Measurements from ENCODE around the gene CSTF3. TPM values are rescaled to one million over a fixed set of nuclear protein-coding genes. Genes with fewer than 3 reads are reported as not detected.

CSTF3 gene
- total and polyA plus RNA-seq, 9 of the 15 experiments (the other 6 are each of a cell fraction or from before 2014, with no cell fraction given) = 37.0 to 111 (median 61.0) TPM

DNA sequence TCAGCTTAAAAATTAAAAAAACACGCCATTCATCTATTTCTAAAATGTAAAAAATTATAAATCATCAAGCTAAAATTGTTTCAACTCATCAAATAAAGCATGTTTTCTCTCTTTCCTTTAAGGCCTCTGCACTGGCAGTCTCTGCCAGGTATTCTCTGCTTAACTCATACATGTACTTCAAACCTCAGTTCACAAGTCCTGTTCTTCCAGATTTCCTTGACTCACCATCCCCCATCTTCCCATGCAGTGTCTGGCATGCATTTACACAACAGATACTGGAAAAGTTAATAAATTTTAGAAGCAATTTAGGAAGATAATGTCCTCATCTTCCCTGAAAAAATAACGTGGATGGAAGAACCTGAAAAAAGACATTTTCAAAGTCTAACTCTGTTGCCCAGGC, 32.5 kb downstream of the CSTF3 start:
- H3K27me3 ChIP-seq (ENCODE audit: control insufficient read depth in 2 of 2, insufficient read depth in 2 of 2, low read length in 2 of 2) = no peaks in the 10 kb centered on the region
- H3K79me2 ChIP-seq (ENCODE audit: control insufficient read depth, insufficient read depth, low read length) = no peaks in the 10 kb centered on the region
- H3K4me2 ChIP-seq (ENCODE audit: insufficient read depth, low read length) = no peak overlapping the region
- TF ChIP-seq MCM3 (IDR thresholded peaks at IDR 0.05) = no peak
- TF ChIP-seq SMARCE1 (IDR thresholded peaks at IDR 0.05) = no peak
- TF ChIP-seq TCF7L2 (IDR thresholded peaks at IDR 0.05; ENCODE audit: low read depth, low read length) = no peak
- no peak for TF ChIP-seq ZNF24 (IDR thresholded peaks at IDR 0.05)
- no peak for TF ChIP-seq ZBTB8A (IDR thresholded peaks at IDR 0.05; ENCODE audit: partially characterized antibody)
- TF ChIP-seq NFE2L1 (tag; IDR thresholded peaks at IDR 0.05; ENCODE audit: borderline replicate concordance, low read depth) = no peak
- no peak for TF ChIP-seq JUN (IDR thresholded peaks at IDR 0.05; ENCODE audit: borderline replicate concordance, low read depth, low read length)
- TF ChIP-seq JUN (CRISPR knock-in tag; IDR thresholded peaks at IDR 0.05; ENCODE audit: borderline replicate concordance) = no peak
- 76% methylated on average over 2 of the region's 2 CpGs for WGBS (ENCODE audit: insufficient coverage, low coverage, missing lambda C conversion rate)
- H3K36me3 ChIP-seq (ENCODE audit: control insufficient read depth, insufficient read depth, low read length) = peaks cover 22% of the 10 kb centered on the region; the same call in 1 of the 3 replicates
- DNase-seq (ENCODE audit: extremely low read depth in 1 of 4, low spot score in 3 of 4) (no peak), ATAC-seq (no peak), FAIRE-seq (no peak)
- no peaks in the 10 kb centered on the region for H3K9me3 ChIP-seq (replicated peaks; ENCODE audit: control insufficient read depth, insufficient read depth, low read depth, low read length)
- POLR2A ChIA-PET = interaction anchor here (1.6 kb wide), 1 partner anchor 11 kb away, joined by 3 read pairs; no protein-coding TSS in a partner anchor
- H2AFZ ChIP-seq (ENCODE audit: low read depth, low read length) = no peak overlapping the region
- H4K20me1 ChIP-seq (replicated peaks; ENCODE audit: control insufficient read depth, insufficient read depth, low read length) = no peaks in the 10 kb centered on the region
- H3K9ac ChIP-seq (ENCODE audit: insufficient read depth in 1 of 2, low read depth in 2 of 2, low read length in 2 of 2) = no peak overlapping the region
- no peak overlapping the region for H3K4me3 ChIP-seq
- no peaks in the 10 kb centered on the region for H3K4me1 ChIP-seq (replicated peaks in 1 of 2; ENCODE audit: control insufficient read depth in 2 of 2, insufficient read depth in 2 of 2, low read length in 2 of 2)
- no peak overlapping the region for H3K27ac ChIP-seq (ENCODE audit: extremely low read depth, low read depth, low read length)
- intact Hi-C loops (cut with micrococcal nuclease) (no loop called here), in situ Hi-C loops (cut with MboI) (no loop called here)
- CTCF ChIA-PET (ENCODE audit: low intra/inter-chr PET ratio) = no interaction called here
- BruUV-seq (replicated peaks) = no TSS peak
- H3K9me1 ChIP-seq (ENCODE audit: control insufficient read depth, insufficient read depth, low read length) = no peaks in the 10 kb centered on the region

DNA sequence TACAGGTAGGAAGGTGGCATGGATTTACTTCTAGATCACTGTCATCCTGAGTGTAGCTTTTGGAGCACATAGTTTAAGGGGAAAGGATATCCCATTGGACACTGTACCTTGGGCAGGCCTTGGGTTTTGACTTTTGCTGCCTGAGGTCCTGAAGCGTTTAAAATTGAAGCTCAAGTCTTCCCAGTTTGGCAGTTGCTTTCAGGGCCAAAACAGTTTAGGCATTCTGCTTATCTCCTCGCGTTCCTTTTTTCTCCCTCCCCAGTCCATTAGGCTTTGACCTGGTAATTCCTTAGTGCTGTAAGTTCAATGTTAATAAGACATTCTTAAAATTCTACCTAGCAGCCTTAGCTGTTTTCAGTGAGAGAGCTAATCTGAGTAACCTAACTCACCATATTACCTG, 35.7 kb downstream of the CSTF3 start:
- in situ Hi-C loops (cut with MboI) = no loop called here
- ChIA-PET POLR2A (interaction anchor here (1.3 to 1.4 kb wide), 2 partner anchors 10 kb away, joined by 3 to 4 read pairs; no protein-coding TSS in a partner anchor), CTCF (ENCODE audit: low intra/inter-chr PET ratio) (no interaction called here)
- Histone ChIP-seq H3K4me1 (replicated peaks in 1 of 2; ENCODE audit: control insufficient read depth in 2 of 2, insufficient read depth in 2 of 2, low read length in 2 of 2) (no peaks in the 10 kb centered on the region), H3K4me3 (no peak overlapping the region), H3K9me3 (replicated peaks; ENCODE audit: control insufficient read depth, insufficient read depth, low read depth, low read length) (no peaks in the 10 kb centered on the region), H3K9ac (ENCODE audit: insufficient read depth in 1 of 2, low read depth in 2 of 2, low read length in 2 of 2) (no peak overlapping the region), H3K27ac (ENCODE audit: extremely low read depth, low read depth, low read length) (no peak overlapping the region), H3K36me3 (ENCODE audit: control insufficient read depth, insufficient read depth, low read length) (peaks cover 13% of the 10 kb centered on the region; the same call in 1 of the 3 replicates), H2AFZ (ENCODE audit: low read depth, low read length) (no peak overlapping the region), H3K79me2 (ENCODE audit: control insufficient read depth, insufficient read depth, low read length) (no peaks in the 10 kb centered on the region), H4K20me1 (replicated peaks; ENCODE audit: control insufficient read depth, insufficient read depth, low read length) (no peaks in the 10 kb centered on the region), H3K9me1 (ENCODE audit: control insufficient read depth, insufficient read depth, low read length) (no peaks in the 10 kb centered on the region), H3K27me3 (ENCODE audit: control insufficient read depth in 2 of 2, insufficient read depth in 2 of 2, low read length in 2 of 2) (no peaks in the 10 kb centered on the region), H3K4me2 (ENCODE audit: insufficient read depth, low read length) (no peak overlapping the region)
- intact Hi-C loops (cut with micrococcal nuclease) = no loop called here
- peak; percentile 43 for ATAC-seq
- TF ChIP-seq SMAD2 (IDR thresholded peaks at IDR 0.05; ENCODE audit: low read depth, low read length) = no peak
- TF ChIP-seq ARID2 (IDR thresholded peaks at IDR 0.05) = no peak
- no peak for TF ChIP-seq NFATC3 (IDR thresholded peaks at IDR 0.05)
- no peak for TF ChIP-seq ZNF184 (CRISPR knock-in tag; IDR thresholded peaks at IDR 0.05)
- no peak for TF ChIP-seq ZC3H11A (IDR thresholded peaks at IDR 0.05; ENCODE audit: low read depth, low read length)
- no peak for TF ChIP-seq HDAC8 (tag; IDR thresholded peaks at IDR 0.05)
- no peak for TF ChIP-seq JUND (IDR thresholded peaks at IDR 0.05; ENCODE audit: borderline replicate concordance, low read depth, low read length)
- TF ChIP-seq JUND (tag; IDR thresholded peaks at IDR 0.05; ENCODE audit: borderline replicate concordance, low read depth, low read length) = no peak
- TF ChIP-seq L3MBTL2 (IDR thresholded peaks at IDR 0.05) = no peak
- TF ChIP-seq, protein P1, sequence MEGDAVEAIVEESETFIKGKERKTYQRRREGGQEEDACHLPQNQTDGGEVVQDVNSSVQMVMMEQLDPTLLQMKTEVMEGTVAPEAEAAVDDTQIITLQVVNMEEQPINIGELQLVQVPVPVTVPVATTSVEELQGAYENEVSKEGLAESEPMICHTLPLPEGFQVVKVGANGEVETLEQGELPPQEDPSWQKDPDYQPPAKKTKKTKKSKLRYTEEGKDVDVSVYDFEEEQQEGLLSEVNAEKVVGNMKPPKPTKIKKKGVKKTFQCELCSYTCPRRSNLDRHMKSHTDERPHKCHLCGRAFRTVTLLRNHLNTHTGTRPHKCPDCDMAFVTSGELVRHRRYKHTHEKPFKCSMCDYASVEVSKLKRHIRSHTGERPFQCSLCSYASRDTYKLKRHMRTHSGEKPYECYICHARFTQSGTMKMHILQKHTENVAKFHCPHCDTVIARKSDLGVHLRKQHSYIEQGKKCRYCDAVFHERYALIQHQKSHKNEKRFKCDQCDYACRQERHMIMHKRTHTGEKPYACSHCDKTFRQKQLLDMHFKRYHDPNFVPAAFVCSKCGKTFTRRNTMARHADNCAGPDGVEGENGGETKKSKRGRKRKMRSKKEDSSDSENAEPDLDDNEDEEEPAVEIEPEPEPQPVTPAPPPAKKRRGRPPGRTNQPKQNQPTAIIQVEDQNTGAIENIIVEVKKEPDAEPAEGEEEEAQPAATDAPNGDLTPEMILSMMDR (IDR thresholded peaks at IDR 0.05 in 2 of 3, conservative IDR thresholded peaks at IDR 0.05 in 1 of 3; ENCODE audit: insufficient read depth in 2 of 3, low read depth in 1 of 3, low read length in 3 of 3) = no peak
- TF ChIP-seq SAFB (IDR thresholded peaks at IDR 0.05; ENCODE audit: borderline replicate concordance, low read depth, low read length) = no peak
- FAIRE-seq = no peak
- WGBS (ENCODE audit: insufficient coverage, low coverage, missing lambda C conversion rate) = 63% methylated on average over 3 of the region's 3 CpGs
- no peak for DNase-seq (ENCODE audit: extremely low read depth in 1 of 4, low spot score in 3 of 4)
- no TSS peak for BruUV-seq (replicated peaks)
